HG02678 (cell line): ENCODE data around the gene OR52E4.

Experiments used
- ATAC-seq: cut with Tn5 transposase; IDR thresholded peaks from one replicate; pipeline ENCODE4 v1.9.1; 2021; ENCODE audit warnings: mild to moderate bottlenecking, moderate library complexity; ENCODE audit not compliant: unreplicated experiment

OR52E4 gene

DNA sequence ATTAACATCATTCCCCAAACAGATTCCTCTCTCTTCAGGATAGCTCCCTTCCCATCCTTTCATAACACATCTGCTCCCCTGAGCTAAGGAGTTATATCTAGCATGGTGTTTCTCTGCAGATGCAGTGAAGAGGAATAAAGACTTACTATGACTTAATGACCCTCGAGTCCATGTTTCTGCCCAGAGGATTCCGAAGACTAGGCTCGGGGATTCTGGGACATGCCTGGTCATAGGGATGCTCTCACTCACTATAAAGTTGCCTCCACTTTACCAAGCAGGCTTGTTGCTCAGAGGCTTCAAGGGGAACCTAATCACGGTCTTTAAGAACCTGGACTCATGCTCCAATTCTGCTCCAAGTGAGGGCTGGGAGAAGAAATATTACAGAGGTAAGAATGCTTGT is at the start of gene OR52E4:
TSS of gene OR52E4 (plus strand) at position 301 of the 400 bp plus-strand sequence. CDS start 3,664 bp downstream, outside the sequence.
- no peak for ATAC-seq

DNA sequence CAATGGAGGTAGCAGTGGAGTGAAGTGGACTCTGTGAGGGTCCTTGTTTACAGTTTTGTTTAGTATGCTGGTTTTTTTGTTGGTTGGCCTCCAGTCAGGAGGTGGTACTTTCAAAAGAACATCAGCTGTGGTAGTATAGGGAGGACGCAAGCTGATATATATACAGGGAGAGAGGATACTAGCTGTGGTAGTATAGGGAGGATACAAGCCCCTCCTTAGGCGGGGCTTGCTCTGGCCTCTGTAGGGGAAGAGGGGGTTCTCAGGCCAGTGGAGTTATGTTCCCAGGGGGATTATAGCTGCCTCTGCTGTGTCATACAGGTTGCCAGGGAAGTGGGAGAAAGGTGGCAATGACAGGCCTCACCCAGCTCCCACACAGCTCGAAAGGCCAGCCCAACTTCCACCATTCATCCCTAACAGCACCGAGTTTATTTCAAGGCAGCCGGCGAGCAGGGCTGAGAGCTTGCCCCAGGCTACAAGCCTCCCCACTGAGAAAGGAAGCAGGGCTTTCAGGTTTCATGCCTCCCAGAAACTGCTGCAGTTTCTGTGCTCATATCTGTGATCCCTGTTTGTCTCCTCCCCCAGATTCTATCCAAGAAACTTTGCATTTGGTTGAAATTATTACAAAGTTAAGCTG is 49.1 kb upstream of the OR52E4 start:
- ATAC-seq, result no peak

GRCh38 chr11:5833446-5833845 is 47.0 kb upstream of the OR52E4 start:
- no peak for ATAC-seq

- no peak for ATAC-seq
These were observed 42.7 kb upstream of the OR52E4 start for GRCh38 chr11:5837695-5838094.

- no peak for ATAC-seq
These were observed 38.6 kb upstream of the OR52E4 start, which contains the start of gene OR52E6 for GRCh38 chr11:5841797-5842196. Gene OR52E6 (minus strand): TSS chr11:5841897. CDS start chr11:5841897, 0 bp downstream.

- ATAC-seq, result no peak
These were observed 33.7 kb upstream of the OR52E4 start for GRCh38 chr11:5846701-5847100.

DNA sequence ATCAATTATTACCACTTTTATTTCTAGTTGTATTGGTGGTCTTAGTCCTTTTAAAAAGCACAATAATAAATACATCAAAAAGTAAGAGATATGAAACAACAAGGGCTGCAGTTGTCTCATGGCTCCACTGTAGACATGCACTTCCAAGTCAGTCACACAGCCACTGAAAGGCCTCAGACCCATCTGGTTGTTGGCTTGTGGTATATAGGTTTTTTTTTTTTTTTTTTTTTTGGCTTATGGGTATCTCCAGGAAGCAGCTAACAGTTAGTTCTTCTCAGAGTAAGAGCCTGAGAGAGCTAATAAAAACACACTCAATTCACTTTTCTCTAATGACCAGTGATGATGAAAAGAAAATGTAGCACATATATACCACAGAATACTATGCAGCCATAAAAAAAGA is 32.7 kb upstream of the OR52E4 start:
- no peak for ATAC-seq

DNA sequence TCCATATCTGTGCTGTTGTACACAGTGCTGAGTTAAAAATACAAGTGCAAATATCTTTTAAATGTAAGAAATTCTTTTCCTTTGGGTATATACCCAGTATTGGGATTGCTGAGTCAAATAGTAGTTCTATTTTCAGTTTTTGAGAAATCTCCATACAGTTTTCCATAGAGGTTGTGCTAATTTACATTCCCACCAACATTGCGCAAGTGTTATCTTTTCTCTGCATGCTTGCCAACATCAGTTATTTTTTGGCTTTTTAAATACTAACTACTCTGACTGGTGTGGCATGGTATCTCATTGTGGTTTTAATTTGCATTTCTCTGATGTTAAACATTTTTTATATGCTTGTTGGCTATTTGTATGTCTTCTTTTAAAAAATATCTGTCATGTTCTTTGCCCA is 29.4 kb upstream of the OR52E4 start:
- no peak for ATAC-seq

DNA sequence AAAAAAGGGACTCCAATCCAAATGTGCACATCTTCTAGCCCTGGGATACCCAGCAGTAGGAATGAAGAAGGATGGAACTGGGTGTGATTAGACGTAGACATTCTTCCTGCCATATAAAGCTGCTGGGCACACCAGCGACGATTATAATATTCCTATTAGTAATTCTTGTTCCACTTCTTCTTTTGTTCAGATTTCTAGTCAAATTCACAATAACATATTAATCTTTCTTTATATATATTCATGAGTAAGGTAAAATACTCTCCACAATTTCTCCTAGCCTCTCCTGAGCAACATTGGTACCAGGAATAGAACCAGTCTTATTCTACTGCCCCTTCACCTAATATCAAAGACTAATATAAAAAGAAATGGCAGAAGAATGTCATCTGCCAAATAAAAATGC is 22.8 kb upstream of the OR52E4 start, which contains the start of gene OR52E8:
TSS of gene OR52E8 (minus strand) at position 101 of the 400 bp plus-strand sequence. CDS start at position 101, 0 bp downstream.
- no peak for ATAC-seq

- ATAC-seq, result no peak
These were observed 14.6 kb upstream of the OR52E4 start for GRCh38 chr11:5865826-5866225.

- ATAC-seq, result no peak
These were observed 1.9 kb upstream of the OR52E4 start for GRCh38 chr11:5878564-5878963.

- ATAC-seq, result no peak
These were observed 1.3 kb downstream of the OR52E4 start for GRCh38 chr11:5881756-5882155.

GRCh38 chr11:5887172-5887571 is 6.7 kb downstream of the OR52E4 start:
- ATAC-seq, result no peak

DNA sequence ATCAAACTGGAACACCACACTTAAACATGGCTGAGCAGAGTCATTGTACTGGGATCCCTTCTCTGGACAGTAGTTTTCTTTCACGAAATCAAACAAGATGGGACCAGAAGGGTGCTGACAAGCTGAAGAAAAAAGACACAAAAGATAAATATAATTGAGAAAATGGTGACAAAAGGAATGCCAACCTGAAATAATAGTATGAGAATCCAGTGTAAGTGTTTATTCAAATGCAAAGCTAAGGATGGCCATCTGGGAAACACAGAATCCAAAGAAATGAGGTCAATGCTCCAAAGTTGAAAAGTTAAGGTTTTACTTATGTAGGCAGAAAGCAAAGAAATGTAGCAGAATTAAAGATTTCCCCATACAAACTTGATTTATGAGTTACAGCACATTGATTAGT is 7.2 kb downstream of the OR52E4 start:
- no peak for ATAC-seq

DNA sequence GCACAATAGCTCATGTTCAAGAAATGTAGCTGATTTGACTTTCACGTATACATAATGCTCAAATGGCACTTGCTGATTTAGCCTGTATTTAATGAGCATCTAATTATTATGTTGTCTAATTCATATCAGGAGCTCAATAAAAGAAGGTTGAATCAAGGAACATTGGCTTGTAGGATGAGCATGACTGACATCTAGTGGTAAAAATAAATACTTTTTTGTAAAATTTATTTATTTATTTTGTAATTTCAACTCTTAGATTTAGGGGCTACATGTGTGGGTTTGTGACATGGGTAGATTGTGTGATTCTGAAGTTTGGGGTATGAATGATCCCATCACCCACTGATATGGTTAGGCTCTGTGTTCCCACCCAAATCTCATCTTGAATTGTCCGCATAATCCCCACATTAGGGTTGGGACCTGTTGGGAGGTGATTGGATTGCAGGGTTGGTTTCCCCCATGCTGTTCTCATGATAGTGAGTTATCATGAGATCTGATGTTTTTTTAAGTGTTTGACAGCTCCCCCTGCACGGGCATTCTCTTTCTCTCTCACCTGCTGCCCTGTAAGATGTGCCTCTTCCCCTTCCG is 10.9 kb downstream of the OR52E4 start:
- ATAC-seq, result no peak

- ATAC-seq, result no peak
These were observed 12.5 kb downstream of the OR52E4 start, which contains the start of gene OR52E5 for GRCh38 chr11:5892908-5893307. Gene OR52E5 (plus strand): TSS chr11:5893208. CDS start chr11:5900777, 7,569 bp downstream.

- ATAC-seq, result no peak
These were observed 19.1 kb downstream of the OR52E4 start for GRCh38 chr11:5899534-5899933.

DNA sequence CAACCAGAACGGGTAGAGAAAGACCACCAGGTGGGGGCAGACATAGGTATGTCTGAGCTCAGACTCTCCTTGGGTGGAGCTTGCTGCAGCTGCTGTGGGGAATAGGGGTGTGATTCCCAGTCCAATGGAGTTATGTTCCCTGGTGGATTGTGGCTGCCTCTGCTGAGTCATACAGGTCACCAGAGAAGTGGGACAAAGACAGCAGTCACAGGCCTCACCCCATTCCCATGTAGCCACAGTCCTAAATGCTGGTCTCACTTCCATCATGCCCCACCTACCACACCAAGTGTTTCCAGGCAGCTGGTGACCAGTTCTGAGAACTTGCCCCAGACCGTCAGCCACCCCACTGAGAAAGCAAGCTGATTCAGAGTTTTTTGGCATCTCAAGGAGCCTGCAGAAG is 30.1 kb downstream of the OR52E4 start:
- no peak for ATAC-seq

GRCh38 chr11:5922749-5923426 is 42.5 kb downstream of the OR52E4 start:
- peak; percentile 86 for ATAC-seq

DNA sequence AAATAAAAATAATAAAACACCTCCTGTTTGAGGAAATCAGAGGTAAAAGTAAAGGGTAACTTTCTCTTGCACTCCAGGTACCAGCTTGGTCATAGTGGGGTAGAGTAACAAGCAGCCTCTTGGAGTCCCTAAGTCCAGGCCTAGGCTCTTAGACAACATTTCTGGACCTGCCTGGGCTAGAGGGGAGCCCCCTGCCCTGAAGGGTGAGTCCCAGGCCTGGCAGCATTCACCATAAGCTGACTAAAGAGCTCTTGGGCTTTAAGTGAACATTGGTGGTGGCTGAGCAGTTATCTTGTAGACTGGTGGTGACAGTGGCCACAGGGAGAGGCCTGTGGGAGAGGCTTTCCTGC is 43.0 kb downstream of the OR52E4 start:
- ATAC-seq, result peak; percentile 37

GRCh38 chr11:5923794-5924193 is 43.4 kb downstream of the OR52E4 start:
- ATAC-seq, result peak; percentile 28

DNA sequence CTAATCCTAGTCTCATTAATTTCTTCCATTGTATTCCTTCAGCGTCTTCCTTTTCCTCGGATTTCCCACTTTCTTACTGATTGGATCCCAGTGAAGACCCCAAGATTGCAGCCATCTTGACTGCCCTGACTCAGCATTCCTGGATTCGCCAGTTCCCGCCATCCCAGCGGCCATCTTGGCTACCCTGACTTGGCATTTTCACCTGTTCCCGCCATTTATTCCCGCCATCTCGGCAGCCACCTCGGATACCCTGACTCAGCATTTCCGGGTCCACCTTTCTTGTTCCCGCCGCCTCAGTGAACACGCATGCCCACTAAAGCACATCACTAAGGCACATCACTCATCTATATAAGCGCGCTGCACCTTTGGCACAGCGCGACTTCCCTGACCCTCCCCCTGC is 47.8 kb downstream of the OR52E4 start:
- no peak for ATAC-seq
